Keratinocyte (primary cell): Measurements from ENCODE around the gene S100A2. TPM values are rescaled to one million over a fixed set of nuclear protein-coding genes. Genes with fewer than 3 reads are reported as not detected.
A peak's percentile ranks its signal among the peaks of the same experiment; 100 is the strongest.

Experiments used
- DNase-seq: peaks from one replicate; pipeline ENCODE4 v3.0.0-alpha.2; 2011; ENCODE audit warnings: low read depth, missing footprints, low spot score
- FAIRE-seq: peaks from 2 replicates; lab custom pipeline; 2011; peaks lifted over from hg19 to GRCh38; lab: Jason Lieb, UNC
- H2AFZ ChIP-seq: 2 replicates; pipeline ENCODE4 v1.6.0; 2012; ENCODE audit warnings: low read length, control low read depth, inconsistent platforms; ENCODE audit not compliant: control insufficient read depth
- H3K27ac ChIP-seq: 2 replicates; pipeline ENCODE4 v1.5.1; 2011; ENCODE audit warnings: low read length; ENCODE audit not compliant: control insufficient read depth, insufficient read depth
- H3K27me3 ChIP-seq: 3 replicates; pipeline ENCODE4 v1.6.0; 2011; ENCODE audit warnings: low read length; ENCODE audit not compliant: control insufficient read depth, insufficient read depth; ENCODE audit errors: extremely low read depth
- H3K36me3 ChIP-seq, 2 experiments: 2 replicates in 1 of 2; 3 replicates in 1 of 2; pipeline ENCODE4 v1.5.1; 2011; ENCODE audit warnings: low read length in 2 of 2, mild to moderate bottlenecking in 1 of 2; ENCODE audit not compliant: control insufficient read depth in 2 of 2, insufficient read depth in 2 of 2; ENCODE audit errors: extremely low read depth in 1 of 2
- H3K4me1 ChIP-seq: 3 replicates; pipeline ENCODE4 v1.5.1; 2011; ENCODE audit warnings: low read length; ENCODE audit not compliant: control insufficient read depth, insufficient read depth; ENCODE audit errors: extremely low read depth
- H3K4me2 ChIP-seq: 3 replicates; pipeline ENCODE4 v1.6.0; 2011; ENCODE audit warnings: low read depth, low read length; ENCODE audit not compliant: control insufficient read depth, insufficient read depth; ENCODE audit errors: extremely low read depth
- H3K4me3 ChIP-seq, 3 experiments: fragments of 200-600 bp in 1 of 3; sonication (generic) in 1 of 3; 2 replicates in 2 of 3; 3 replicates in 1 of 3; pipeline ENCODE4 v1.5.1; 2011 to 2016; ENCODE audit warnings: low read length in 3 of 3, mild to moderate bottlenecking in 3 of 3, control low read depth in 2 of 3, inconsistent platforms in 1 of 3, low read depth in 1 of 3, mixed read lengths in 1 of 3, mixed run types in 1 of 3, moderate library complexity in 1 of 3; ENCODE audit not compliant: control insufficient read depth in 2 of 3, insufficient read depth in 2 of 3; ENCODE audit errors: extremely low read depth in 1 of 3
- H3K79me2 ChIP-seq: 2 replicates; pipeline ENCODE4 v1.6.0; 2012; ENCODE audit warnings: low read length; ENCODE audit not compliant: control insufficient read depth, insufficient read depth
- H3K9ac ChIP-seq: 3 replicates; pipeline ENCODE4 v1.6.0; 2011; ENCODE audit warnings: low read length; ENCODE audit not compliant: control insufficient read depth, insufficient read depth; ENCODE audit errors: extremely low read depth
- H3K9me1 ChIP-seq: 3 replicates; pipeline ENCODE4 v1.6.0; 2011; ENCODE audit warnings: low read length; ENCODE audit not compliant: control insufficient read depth, insufficient read depth; ENCODE audit errors: extremely low read depth
- H3K9me3 ChIP-seq: 2 replicates; pipeline ENCODE4 v1.5.1; 2012; ENCODE audit warnings: low read depth, low read length; ENCODE audit not compliant: control insufficient read depth
- H4K20me1 ChIP-seq: 3 replicates; pipeline ENCODE4 v1.6.0; 2011; ENCODE audit warnings: low read length; ENCODE audit not compliant: control insufficient read depth, insufficient read depth; ENCODE audit errors: extremely low read depth
- CTCF ChIP-seq, 3 experiments: IDR thresholded peaks in 1 of 3; conservative IDR thresholded peaks in 1 of 3; optimal IDR thresholded peaks in 1 of 3; 2 replicates in 2 of 3; 3 replicates in 1 of 3; pipeline versions ENCODE3 to v1.5.1; 2011; ENCODE audit warnings: low read length in 3 of 3, mild to moderate bottlenecking in 3 of 3, moderate library complexity in 2 of 3, control low read depth in 1 of 3, inconsistent platforms in 1 of 3; ENCODE audit not compliant: insufficient read depth in 2 of 3; ENCODE audit errors: extremely low read depth in 1 of 3
- EZH2 ChIP-seq: IDR thresholded peaks from one replicate; pipeline ENCODE4 v1.6.1; 2012; ENCODE audit warnings: inconsistent platforms, mild to moderate bottlenecking, low read length, moderate library complexity
- dilution Hi-C: fragments of 300-500 bp; cut with MboI; formaldehyde crosslinking; loops from one replicate; pipeline ENCODE4 v1.7.0; 2020; ENCODE audit warnings: low sequenced_read_pairs; ENCODE audit not compliant: extremely low pct_ligation_motif_present
- polyA plus RNA-seq, 5 experiments: library from polyadenylated mRNA; depleted of rRNA in 3 of 5; stranded (reverse) in 3 of 5; stranded (forward) in 1 of 5; unstranded in 1 of 5; fragments of >200 nt; gene quantifications; 1 replicate in 1 of 5; 2 replicates in 3 of 5; 3 replicates in 1 of 5; pipeline versions ENCODE4 v1.2.1 to v1.2.3, GENCODE V29; 2011 to 2012; ENCODE audit warnings: missing spikeins in 2 of 5, low read depth in 1 of 5, low replicate concordance in 1 of 5

S100A2 gene
- polyA plus RNA-seq, 1 donor (not counting 4 experiments of a cell fraction or from before 2014, with no cell fraction given): 12,757 TPM

- H3K4me1 ChIP-seq: peaks cover 50% of the 10 kb centered on the region
- peak overlapping the region; percentile 16 for H3K9ac ChIP-seq
- no peak for TF ChIP-seq CTCF (optimal IDR thresholded peaks at IDR 0.05 in 1 of 3, IDR thresholded peaks at IDR 0.05 in 1 of 3, conservative IDR thresholded peaks at IDR 0.05 in 1 of 3; ENCODE audit: extremely low read depth in 1 of 3, insufficient read depth in 2 of 3, low read length in 3 of 3)
- no peak for TF ChIP-seq EZH2
- H3K9me3 ChIP-seq: no peaks in the 10 kb centered on the region
- no peaks in the 10 kb centered on the region for H3K27me3 ChIP-seq
- peaks cover 16 to 35% of the 10 kb centered on the region in 2 experiments for H3K36me3 ChIP-seq
- H3K9me1 ChIP-seq: no peaks in the 10 kb centered on the region
- H4K20me1 ChIP-seq: no peaks in the 10 kb centered on the region
- no peaks in the 10 kb centered on the region for H3K79me2 ChIP-seq
- H3K4me3 ChIP-seq: no peak overlapping the region
- no peak for DNase-seq
- H3K27ac ChIP-seq: peak overlapping the region; percentile 63
- FAIRE-seq: no peak
- H3K4me2 ChIP-seq: no peak overlapping the region
- dilution Hi-C loops: no loop called here
- no peak overlapping the region for H2AFZ ChIP-seq
Measured at GRCh38 chr1:153550827-153551500, 14.7 kb downstream of the S100A2 start.

DNA sequence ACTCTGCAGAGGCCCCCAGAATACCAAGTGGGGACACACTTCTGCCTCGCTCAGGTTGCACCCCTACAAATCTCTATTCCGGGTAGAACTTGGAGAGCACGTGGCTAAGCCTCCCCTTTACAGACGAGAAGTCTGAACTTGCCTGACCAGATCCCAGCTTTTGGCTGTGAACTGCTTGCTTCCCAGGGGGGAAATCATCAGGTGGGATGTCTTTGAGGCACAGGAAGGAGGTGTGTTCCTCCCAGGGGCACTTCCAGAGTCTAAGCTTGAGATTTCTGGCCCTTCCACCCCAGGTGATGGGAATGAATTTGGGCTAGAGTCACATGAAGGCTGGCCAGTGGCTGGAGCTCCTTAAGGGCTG lies 15.3 kb downstream of the S100A2 start:
- Histone ChIP-seq H3K27me3 (no peaks in the 10 kb centered on the region), H3K9ac (peak overlapping the region; percentile 16), H3K79me2 (no peaks in the 10 kb centered on the region), H3K4me3 (no peak overlapping the region), H2AFZ (no peak overlapping the region), H3K27ac (peak overlapping the region; percentile 63), H4K20me1 (no peaks in the 10 kb centered on the region), H3K4me2 (no peak overlapping the region), H3K9me1 (no peaks in the 10 kb centered on the region), H3K4me1 (peaks cover 55% of the 10 kb centered on the region), H3K9me3 (no peaks in the 10 kb centered on the region), H3K36me3 (peaks cover 14 to 30% of the 10 kb centered on the region in 2 experiments)
- TF ChIP-seq CTCF (optimal IDR thresholded peaks at IDR 0.05 in 1 of 3, IDR thresholded peaks at IDR 0.05 in 1 of 3, conservative IDR thresholded peaks at IDR 0.05 in 1 of 3; ENCODE audit: extremely low read depth in 1 of 3, insufficient read depth in 2 of 3, low read length in 3 of 3): no peak
- no peak for TF ChIP-seq EZH2
- dilution Hi-C loops: no loop called here
- FAIRE-seq: peak; percentile 57
- DNase-seq: no peak
